Stimulated activated CD8-positive, alpha-beta memory T cell treated with anti-CD3 and anti-CD28 coated beads, Interleukin-2, amount 100 ng/mL, for 1 hour (primary cell): ENCODE data around the gene RIMS1.
"Not testable (repeated sequence)": the region's sequence is repeated elsewhere in the genome, so short reads cannot be mapped to it uniquely, and the experiment has no call there.

Source experiments
- DNase-seq, 2 donors: peaks; one replicate each; pipeline ENCODE4 v3.0.0-alpha.2; 2020; ENCODE audit warnings: low read depth in 2 of 2

Gene RIMS1

GRCh38 chr6:71977884-71978283 lies 91.5 kb downstream of the RIMS1 start:
- no peak for DNase-seq

GRCh38 chr6:71979911-71980310 lies 93.6 kb downstream of the RIMS1 start:
- no peak for DNase-seq

DNA sequence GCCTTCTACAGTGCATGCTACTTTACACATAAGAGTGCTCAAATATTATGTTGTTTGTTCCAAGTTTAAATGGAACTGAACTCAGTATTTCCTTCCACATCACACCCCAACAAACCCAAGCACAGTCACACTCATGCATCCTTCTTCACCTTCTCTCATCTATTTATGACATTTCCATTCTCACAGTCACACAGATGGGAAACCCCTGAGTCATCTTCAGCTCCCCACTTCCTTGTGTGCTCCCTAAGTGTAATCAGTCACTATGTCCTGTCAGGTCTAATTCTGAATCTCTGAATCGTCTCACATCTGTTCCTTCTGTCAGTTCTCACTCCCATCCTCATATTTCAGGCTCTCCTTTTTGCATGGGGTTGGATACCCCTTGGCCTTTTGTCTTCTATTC lies 96.0 kb downstream of the RIMS1 start:
- no peak for DNase-seq

DNA sequence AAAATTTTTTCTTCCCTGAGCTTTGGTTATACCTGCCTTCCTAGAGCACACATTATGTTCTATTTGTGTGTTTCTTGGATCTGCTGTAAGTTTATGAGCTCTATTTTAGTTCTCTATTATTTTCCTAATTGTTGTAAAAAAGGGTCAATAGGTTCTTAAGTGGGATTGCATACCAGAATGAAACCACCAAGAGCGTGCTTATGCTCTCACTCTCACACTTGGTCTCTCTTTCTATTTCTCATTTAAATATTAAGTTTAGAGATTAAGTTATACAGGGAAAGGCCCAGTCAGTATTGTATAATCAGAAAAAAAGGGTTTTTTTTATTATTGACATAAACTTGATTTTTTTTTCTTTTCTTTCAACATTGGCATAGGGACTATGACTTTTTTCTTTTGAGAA lies 96.8 kb downstream of the RIMS1 start:
- no peak for DNase-seq

DNA sequence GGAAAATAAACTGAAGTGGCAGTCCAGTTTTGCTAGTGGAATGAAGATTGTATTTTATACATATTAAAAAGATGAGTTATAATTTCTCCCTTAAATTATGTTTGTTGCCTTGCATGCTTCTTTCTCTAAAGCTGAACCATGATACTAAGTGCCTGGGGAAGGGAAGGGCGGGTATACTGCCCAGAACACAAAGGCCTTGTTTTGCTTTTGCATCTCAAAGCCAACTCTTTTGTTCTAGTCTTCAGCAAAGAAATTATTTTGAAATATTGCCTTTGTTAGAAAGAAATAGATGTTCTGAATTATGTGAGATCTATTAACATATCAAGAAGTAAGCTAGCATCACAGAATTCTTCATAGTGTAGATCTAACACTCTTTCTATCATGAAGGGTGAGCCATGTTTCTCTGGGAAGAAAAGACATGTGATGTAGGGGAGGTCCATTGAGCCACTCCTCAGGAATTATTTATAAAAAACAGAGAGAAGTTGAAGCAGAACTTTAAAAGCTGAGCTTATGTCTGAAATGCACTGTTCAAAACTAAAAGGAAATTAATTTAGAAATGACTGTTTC lies 108.4 kb downstream of the RIMS1 start:
- no peak for DNase-seq

GRCh38 chr6:71997341-71997740 lies 111.0 kb downstream of the RIMS1 start:
- no peak for DNase-seq

GRCh38 chr6:72002415-72002814 lies 116.1 kb downstream of the RIMS1 start:
- no peak for DNase-seq

GRCh38 chr6:72006591-72006990 lies 120.2 kb downstream of the RIMS1 start:
- DNase-seq, result not testable (repeated sequence)

- DNase-seq, result no peak
Observed at GRCh38 chr6:72022830-72023229, 136.5 kb downstream of the RIMS1 start.

DNA sequence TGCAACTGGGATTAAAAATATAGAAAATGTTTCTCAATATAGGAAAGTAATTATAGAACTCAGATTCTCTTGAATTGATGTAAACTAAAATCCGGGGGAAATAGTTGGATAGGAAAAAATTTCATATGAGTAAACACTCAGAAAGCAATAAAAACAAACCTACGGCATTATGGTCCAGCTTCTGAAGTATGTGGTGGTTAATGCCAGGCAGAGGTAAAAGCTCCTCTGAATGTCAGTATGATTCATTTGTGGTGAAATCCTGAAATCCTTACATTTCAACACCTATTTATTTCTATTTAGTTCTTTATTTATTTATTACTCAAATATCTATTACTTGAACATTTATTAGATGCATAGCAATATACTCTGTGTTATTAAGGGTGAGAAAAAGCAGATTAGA lies 145.1 kb downstream of the RIMS1 start:
- no peak for DNase-seq

- no peak for DNase-seq
Observed at GRCh38 chr6:72032086-72032485, 145.7 kb downstream of the RIMS1 start.

DNA sequence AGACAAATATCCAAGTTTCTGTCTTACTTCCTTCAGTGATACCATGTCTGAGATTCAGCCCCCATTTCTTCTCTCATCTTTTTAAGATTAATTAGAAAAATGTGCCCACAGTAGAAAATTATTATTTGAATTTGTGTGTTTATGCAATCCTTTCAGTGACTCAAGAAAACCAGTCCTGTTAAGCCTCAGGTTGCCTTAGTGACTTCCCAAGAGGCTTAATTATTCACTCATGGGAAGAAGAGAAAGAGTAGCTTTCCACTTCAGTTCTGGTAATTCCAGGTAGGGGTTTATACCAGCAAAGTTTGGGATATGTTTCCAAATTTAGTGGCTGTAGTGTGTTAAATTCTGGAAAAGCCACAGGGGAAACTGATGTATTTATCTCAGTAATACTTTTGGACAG lies 149.1 kb downstream of the RIMS1 start:
- DNase-seq, result no peak

DNA sequence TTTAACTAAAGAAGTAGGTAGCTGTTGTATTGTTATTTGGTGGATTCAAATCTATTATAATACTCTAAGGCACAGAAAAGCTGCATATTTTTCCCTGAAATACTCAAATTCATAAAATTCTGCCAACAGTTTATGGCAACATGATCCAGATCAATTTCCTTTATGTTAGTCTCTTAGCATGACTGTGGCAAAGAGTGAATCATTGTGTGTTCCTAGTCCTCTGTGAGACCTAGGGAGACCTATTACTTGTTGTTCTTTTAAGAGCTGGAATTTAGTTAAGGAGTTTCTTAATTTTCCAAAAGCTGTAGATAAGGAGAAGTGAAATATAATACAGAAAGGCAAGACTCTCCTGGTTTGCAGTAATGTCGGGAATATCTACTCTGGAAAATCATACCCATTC lies 149.6 kb downstream of the RIMS1 start:
- no peak for DNase-seq

DNA sequence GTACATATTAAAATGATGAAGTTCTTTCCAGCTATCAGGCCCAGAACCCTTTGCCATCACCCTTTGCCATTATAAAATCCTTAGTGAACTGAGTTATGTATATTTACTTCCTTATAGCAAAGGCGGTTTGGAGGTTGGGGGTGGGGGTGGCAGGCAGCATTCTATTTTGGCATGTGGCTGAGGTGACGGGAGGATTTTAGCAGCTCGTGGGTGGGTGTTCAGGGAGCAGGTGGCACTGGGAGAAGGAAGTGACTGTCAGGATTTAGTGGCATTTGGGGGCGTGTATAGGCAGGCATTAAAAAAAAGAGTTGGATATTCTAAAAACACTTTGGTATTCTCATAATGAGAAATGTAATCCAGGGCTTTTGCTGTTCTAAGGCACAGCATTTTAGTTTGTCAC lies 150.7 kb downstream of the RIMS1 start:
- DNase-seq, result no peak

- DNase-seq, result no peak
Observed at GRCh38 chr6:72040111-72040510, 153.8 kb downstream of the RIMS1 start.

- no peak for DNase-seq
Observed at GRCh38 chr6:72042088-72042487, 155.7 kb downstream of the RIMS1 start.

- DNase-seq, result no peak
Observed at GRCh38 chr6:72048080-72048479, 161.7 kb downstream of the RIMS1 start.

- no peak for DNase-seq
Observed at GRCh38 chr6:72049376-72049775, 163.0 kb downstream of the RIMS1 start.

DNA sequence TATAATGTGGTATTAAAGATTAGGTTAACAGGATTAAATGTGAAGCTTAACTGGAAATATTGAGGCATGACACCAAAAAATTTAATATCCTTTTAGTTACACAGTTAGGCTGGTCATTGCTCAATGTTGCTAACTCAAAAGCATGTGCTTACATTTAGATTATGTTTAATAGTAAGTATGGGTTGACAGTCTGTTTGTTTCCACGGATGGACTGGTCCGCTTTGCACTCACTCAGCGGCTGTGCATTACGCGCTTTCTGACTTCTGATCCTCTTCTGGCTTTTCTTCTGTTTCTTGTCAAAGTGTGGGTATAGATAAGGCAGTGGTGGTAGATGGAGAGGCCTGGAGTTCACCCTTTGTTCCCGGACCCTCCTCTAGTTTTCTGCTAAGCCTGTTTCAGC lies 174.9 kb downstream of the RIMS1 start:
- no peak for DNase-seq

DNA sequence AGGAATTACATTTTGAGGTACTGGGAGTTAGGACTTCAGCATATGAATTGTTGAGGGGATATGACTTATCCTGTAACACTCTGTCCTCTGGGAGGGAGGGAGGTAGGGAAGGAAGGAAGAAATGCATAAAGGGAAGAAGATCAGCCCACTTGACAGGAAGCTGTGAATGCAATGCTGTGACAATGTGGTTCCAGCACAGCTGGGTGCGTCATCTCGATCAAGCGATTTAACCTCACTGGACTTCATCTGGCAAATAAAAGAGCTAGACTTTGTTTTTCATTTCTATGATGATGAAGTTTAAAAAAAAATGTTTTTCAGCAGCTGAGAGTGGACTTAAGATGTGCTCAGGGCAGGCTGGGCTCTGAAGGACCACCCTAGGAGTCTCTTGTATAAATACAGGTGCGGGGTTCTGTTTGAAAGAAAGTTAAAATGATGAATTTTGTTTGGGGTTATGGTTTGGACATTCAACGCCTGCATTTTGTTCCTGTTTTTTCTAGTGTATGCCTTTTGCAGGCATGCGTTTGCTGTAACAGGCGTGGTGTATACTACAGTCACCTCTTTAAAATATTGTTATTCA lies 178.1 kb downstream of the RIMS1 start:
- DNase-seq, result no peak

GRCh38 chr6:72078096-72078495 lies 191.7 kb downstream of the RIMS1 start:
- no peak for DNase-seq

GRCh38 chr6:72080260-72080941 lies 194.1 kb downstream of the RIMS1 start:
- no peak for DNase-seq

DNA sequence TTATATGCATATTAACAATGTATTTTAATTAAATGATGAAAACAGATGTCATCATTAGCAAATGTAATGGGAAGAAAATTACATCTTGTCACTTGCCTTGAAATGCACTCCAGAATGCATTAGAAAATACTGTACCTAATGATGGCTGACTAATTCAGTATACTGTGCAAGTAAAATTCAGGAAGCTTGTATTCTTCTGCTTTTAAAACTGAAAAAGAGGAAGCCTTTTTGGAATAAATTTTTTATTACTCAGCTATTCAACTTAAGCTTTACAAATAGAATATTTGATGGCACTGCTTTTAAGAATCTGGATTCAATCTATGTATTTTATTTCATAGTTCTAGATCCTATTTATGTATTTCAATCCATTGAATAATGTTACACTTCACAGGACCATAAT lies 195.5 kb downstream of the RIMS1 start:
- no peak for DNase-seq

GRCh38 chr6:72083976-72084375 lies 197.6 kb downstream of the RIMS1 start:
- DNase-seq, result no peak
